Omental fat pad (tissue), 4 donors: Measurements from ENCODE around the gene FNTB. TPM values are rescaled to one million over a fixed set of nuclear protein-coding genes. Genes with fewer than 3 reads are reported as not detected.

Experiments used
- ATAC-seq: fragments of 150-250 bp; one replicate; pipeline ENCODE4 v1.9.1; 2016; ENCODE audit warnings: mild to moderate bottlenecking, moderate library complexity; ENCODE audit not compliant: low FRiP score
- DNase-seq: peaks from one replicate; pipeline ENCODE4 v3.0.0-alpha.2; 2019; ENCODE audit warnings: low spot score
- total RNA-seq, 4 donors: library from RNA; depleted of rRNA; stranded (reverse); fragments of >200 nt; gene quantifications; one replicate each; pipeline ENCODE4 v1.1.0, GENCODE V29; 2016
- TF ChIP-seq, protein P1 (sequence below), 3 donors: fragments of 450-650 bp; IDR thresholded peaks; one replicate each; pipeline ENCODE4 v1.5.1; 2016 to 2017; ENCODE audit warnings: antibody characterized with exemption in 3 of 3, mild to moderate bottlenecking in 3 of 3, moderate library complexity in 2 of 3

FNTB gene
- total RNA-seq, 4 donors from 2014 or later, result 8.4 to 16.7 (median 13.7) TPM

DNA sequence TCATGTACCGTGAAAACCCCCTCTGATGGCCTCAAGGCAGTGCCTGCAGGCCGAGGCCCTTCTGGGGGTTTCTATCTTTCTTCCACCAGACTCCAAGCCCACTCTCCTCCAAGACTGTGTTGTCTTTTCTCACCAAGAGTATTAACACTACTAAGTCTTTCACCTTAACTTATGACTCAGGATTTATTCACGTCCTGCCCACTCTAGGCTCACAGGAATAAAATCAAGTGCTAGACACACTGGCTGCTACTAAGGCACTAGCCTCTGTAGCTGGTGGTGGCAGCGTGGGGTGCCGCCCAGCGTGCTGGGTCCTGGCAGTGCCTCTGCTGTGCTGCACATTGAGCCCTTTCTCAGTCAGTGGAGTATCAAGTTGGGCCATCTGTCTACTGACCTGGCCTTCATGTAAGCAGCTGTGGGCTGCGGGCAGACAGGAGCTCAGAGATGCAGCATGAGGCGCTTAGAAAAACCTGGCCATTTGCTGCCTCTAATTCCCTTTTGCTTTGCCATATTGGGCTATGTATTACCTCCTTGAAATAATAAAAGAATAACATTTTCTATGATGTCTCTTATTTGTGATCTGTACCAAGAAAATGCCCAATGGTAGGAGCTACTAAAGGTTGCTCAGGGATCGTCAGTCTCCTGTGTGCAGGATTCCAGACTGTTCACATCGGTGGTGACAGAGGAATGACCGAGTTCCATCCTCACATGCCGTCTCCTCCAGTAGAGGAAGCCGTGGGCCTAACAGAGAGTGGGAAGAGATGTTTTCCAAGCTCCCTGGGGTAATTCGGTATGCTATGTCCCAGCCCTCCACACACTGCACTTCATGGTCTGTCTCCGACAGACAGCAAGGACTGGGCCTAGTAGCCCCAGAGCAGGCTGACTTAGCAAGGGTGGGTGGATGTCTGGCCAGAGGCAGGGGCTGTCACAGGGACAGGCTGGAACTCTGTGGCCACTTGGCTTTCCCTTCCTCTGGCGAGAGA lies 75.7 kb downstream of the FNTB start:
- TF ChIP-seq, protein P1, sequence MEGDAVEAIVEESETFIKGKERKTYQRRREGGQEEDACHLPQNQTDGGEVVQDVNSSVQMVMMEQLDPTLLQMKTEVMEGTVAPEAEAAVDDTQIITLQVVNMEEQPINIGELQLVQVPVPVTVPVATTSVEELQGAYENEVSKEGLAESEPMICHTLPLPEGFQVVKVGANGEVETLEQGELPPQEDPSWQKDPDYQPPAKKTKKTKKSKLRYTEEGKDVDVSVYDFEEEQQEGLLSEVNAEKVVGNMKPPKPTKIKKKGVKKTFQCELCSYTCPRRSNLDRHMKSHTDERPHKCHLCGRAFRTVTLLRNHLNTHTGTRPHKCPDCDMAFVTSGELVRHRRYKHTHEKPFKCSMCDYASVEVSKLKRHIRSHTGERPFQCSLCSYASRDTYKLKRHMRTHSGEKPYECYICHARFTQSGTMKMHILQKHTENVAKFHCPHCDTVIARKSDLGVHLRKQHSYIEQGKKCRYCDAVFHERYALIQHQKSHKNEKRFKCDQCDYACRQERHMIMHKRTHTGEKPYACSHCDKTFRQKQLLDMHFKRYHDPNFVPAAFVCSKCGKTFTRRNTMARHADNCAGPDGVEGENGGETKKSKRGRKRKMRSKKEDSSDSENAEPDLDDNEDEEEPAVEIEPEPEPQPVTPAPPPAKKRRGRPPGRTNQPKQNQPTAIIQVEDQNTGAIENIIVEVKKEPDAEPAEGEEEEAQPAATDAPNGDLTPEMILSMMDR (IDR thresholded peaks at IDR 0.05), result no peak
- ATAC-seq (no peak), DNase-seq (no peak)

DNA sequence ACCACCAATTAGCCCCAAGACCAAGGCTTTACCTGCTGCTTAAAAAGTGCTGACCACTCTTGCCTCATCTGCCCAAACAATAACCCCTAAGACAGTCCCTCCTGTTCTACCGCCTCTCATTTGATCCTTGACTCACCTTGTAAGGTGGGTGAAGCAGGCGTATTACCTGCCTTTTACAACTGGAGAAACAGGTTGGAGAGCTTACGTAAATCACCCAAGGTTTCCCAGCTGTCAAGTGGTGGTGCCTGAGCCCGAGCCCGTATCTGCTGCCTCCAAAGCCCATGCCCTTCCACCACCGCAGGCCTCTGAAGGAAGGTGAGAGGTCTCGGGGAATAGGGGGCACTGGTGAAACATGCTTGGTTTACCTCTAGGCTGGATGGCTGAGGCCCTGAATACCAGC lies 79.0 kb downstream of the FNTB start:
- ATAC-seq, result no peak
- TF ChIP-seq, protein P1 (IDR thresholded peaks at IDR 0.05), result no peak
- DNase-seq, result no peak

DNA sequence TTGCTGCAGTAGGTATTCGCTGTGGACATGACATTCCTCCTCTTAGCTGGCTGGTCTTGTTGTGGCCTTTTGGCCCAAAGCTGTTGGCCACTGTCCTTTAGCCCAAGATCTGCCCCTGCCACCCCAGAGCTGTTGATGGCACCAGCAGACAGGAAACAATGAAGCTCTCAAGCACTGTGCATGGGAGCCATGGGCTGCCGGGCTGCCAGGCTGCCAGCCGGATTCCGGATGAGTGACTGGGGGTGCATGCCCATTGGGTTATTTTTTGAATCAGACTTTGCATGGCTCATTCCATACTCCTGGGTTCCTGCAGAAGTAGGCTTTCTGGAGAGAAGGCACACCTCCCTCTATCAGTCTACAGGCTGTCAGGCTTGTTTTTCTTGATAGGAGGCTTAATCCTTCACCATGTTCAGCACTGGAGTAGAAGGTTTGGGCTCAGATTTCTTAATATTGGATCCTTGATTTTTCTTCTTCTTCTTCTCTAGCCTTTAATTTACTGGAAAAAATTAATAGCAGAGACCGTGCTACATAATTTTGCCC lies 83.2 kb downstream of the FNTB start:
- TF ChIP-seq, protein P1 (IDR thresholded peaks at IDR 0.05), result no peak
- DNase-seq (no peak), ATAC-seq (no peak)

DNA sequence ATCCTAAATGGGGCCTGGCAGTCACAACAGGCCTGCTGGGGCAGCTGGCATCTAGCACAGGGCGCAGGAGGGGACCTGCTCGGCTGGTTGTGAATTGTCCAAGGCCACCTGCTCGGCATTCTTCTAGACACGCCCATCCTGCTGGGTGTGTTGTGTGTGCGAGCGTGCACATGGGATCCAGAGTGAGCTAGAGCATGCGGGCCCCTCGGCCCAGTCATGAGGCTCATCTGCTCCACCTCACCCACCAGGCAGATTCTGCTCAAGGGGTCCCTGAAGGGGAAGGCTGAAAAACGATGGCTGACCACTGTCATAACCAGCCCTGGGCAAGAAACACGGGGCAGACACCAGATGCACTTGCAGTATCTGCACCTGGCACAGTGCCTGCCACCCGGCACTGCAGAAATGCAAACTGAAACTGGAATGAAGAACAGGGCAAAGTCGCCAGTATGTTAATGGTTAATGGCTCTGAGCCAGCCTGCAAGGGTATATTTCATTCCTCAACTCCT lies 83.8 kb downstream of the FNTB start:
- ATAC-seq (no peak), DNase-seq (no peak)
- TF ChIP-seq, protein P1 (IDR thresholded peaks at IDR 0.05), result no peak

DNA sequence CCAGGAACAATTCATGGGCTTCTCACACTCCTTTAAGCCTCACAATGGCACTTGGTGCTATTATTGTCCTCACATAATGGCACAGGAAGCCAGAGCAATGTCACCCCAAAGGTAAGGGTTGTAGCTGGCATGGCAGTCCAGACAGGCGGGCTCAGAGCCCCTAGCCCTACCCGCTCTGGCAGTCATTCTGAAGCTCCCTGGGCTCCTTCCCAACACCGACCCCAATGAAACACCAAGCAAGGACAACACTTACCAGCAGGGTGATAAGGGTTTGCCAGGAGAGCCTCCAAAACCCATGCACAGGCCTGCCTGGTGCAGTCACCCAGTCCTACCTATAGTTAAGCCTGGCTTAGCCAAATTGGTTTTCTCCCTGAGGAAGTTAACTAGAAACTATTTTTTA lies 84.8 kb downstream of the FNTB start:
- DNase-seq (no peak), ATAC-seq (no peak)
- TF ChIP-seq, protein P1 (IDR thresholded peaks at IDR 0.05), result no peak

DNA sequence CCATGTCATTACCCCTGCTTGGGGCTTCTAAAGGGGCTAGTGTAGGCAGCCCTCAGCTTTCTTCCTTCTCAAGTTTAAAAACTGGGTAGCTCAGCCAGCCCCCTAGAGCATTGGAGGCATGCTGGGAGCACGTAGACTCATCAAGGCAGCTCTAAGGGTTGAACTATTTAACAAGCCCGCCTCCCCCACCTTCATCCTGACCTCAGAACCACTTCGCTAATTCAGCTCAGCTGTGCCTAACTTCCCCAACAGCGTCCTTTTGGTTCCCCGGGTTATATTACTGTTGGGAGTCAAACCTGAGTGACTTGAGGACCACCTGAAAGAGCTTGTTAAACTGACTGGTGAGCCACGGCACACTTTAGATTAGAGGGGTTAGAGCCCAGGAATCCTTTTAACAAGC lies 85.6 kb downstream of the FNTB start:
- TF ChIP-seq, protein P1 (IDR thresholded peaks at IDR 0.05), result no peak
- DNase-seq, result no peak
- ATAC-seq, result no peak
